ENCODE results near the gene NAAA.
"Not testable (repeated sequence)": the region's sequence is repeated elsewhere in the genome, so short reads cannot be mapped to it uniquely, and the experiment has no call there.

- not testable (repeated sequence) for TF ChIP-seq CTCF, POLR2A (IDR thresholded peaks at IDR 0.05)
Observed at GRCh38 chr4:75962072-75962471, 21.3 kb upstream of the NAAA start.

Measured in body of pancreas (tissue), 4 donors.